HL-60/S4 treated with retinoic acid at 250 ng/mL for 4 days and 3 days (cell line): ENCODE results near the gene BPIFB1.

Source experiments
- in situ Hi-C: fragments of 300-500 bp; cut with MboI; formaldehyde crosslinking; loops from 2 replicates; pipeline ENCODE4 v1.7.0; 2022; ENCODE audit warnings: low sequenced_read_pairs

BPIFB1 gene

DNA sequence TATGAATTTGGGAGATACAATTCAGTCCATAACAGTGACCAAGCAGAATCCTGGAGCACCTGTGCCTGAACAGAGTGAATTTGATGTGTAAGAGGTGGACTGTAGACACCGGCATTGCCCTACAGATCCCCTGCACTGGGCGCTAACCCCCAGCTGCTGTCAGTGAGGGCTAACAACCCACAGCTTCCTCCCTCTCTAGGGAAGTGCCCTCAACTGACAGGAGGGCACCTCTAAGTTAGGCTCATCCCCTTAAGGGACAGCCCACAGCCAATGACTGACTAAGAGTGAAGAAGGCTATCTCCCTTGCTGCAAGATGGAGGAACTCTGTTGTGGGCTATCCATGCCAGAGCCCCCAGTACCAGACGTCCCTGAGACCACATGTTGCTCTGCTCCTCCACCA is 15.3 kb upstream of the BPIFB1 start:
- in situ Hi-C loops, result no loop called here

DNA sequence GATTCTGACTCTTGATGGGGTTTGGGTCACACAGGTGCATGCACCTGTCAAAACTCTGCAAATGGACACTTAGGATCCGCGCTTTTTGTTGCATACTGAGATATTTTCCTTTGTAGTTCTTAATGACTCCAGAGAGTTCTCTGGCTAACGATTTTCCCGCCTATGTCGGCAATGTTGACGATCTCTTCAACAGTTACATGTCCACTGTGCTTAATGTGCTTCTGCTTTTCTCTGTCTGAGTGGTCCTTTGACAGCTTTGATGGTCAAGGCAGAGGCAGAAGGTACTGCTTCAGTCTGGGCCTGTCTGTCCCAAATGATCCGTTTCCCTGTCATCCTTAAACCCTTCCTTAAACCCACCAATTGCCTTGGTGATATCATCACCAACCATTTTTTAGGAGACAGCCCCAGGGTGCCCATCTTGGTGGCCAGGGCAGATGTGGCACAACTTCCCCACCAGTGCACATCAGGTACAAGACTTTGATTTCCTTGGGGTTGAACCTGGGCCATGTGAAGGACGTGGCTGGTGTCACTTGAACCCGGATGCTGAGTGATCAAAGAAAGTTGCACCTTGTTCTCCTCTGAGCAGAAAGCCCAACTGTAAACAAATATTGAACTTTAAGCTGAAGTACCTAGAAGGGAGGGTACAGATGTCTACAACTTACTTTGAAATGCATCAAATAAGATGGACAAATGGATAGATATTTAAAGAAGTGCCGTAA is 10.7 kb upstream of the BPIFB1 start:
- in situ Hi-C loops, result no loop called here

DNA sequence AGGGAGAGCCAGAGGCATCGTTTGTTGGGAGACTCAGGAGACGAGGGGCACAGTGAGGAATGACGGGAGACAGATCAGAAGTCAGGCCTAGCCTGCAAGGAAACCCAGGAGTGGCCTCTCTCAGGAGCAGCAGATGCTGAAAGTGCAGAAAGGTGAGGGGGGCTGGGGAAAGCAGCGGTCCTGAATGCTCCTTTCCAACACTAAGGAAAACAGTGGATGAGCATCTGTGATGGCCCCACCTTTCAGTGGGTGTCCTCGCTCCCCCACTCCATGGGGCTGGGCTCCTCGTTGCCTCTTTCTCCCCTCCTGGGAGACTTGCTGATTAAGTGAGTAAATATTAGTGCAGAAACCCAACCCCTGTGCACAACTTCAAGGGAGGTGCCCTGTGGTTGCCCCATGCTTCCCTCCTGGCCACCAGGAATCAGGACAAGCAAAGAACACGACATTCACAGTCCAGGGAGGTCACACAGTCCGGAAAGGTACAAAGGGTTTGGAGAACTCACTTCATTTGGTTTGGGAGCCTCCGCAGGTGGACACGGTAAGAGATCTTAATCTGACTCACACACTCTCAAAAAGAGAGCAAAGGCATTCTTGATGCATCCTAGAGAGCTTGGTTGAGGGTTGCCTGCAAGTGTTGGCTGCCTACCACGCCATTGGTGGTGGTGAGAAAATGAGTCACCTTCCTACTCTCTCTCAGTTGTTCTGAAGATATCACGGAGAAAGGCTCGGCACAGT is 9.7 kb upstream of the BPIFB1 start:
- in situ Hi-C loops, result no loop called here

GRCh38 chr20:33275215-33275614 is 7.8 kb upstream of the BPIFB1 start:
- in situ Hi-C loops, result loop anchor here (25.0 kb wide), 1 partner anchor 363 kb away; no protein-coding TSS in a partner anchor

- in situ Hi-C loops, result loop anchor here (25.0 kb wide), 1 partner anchor 364 kb away; no protein-coding TSS in a partner anchor
Observed at GRCh38 chr20:33275871-33276270, 7.1 kb upstream of the BPIFB1 start.

- in situ Hi-C loops, result loop anchor here (25.0 kb wide), 1 partner anchor 364 kb away; no protein-coding TSS in a partner anchor
Observed at GRCh38 chr20:33276303-33277113, 6.5 kb upstream of the BPIFB1 start.

DNA sequence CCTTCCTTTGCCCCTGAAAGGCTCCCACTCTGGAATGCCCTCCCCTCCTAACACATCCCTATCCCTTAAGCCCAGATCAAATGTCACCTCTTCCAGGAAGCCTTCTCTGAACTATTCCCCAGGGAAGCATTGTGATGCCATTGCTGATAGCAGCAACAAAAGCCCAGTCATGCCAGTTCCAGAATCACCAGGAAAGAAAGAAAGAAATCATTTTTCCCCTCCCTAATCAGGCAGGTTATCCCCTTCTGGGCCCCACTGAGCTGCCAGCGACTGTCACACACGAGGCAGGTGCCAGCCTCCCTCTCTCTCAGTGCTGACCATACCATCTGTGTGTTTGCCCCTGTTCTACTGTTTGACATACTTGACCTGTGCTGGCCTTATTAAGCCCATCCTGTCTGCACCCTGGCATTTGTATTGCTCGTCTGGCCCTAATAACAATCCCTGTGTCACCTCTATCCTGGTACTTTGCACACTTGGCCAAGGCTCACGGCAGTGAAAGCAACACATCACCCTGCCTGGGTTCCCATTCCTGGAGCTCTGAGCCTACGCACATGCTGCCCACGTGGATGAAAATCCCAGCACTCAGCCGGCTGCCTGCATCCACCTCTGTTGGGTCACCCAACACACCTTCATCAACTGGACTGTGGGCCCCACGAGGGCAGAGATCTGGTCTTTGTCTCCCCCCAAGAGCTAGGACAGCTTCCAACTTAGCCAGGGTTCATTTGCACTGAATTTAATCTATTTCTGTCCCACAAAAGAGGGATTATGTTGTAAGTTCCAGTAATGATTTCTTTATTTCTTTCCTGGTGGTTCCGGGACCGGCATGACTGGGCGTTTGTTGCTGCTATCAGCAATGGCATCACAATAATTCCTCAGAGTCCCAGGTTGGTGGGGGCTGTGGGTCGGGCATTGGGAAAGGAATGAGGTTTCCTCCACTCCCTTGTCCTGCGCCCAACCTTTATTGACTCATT is 5.3 kb upstream of the BPIFB1 start:
- in situ Hi-C loops, result loop anchor here (25.0 kb wide), 1 partner anchor 365 kb away; no protein-coding TSS in a partner anchor

DNA sequence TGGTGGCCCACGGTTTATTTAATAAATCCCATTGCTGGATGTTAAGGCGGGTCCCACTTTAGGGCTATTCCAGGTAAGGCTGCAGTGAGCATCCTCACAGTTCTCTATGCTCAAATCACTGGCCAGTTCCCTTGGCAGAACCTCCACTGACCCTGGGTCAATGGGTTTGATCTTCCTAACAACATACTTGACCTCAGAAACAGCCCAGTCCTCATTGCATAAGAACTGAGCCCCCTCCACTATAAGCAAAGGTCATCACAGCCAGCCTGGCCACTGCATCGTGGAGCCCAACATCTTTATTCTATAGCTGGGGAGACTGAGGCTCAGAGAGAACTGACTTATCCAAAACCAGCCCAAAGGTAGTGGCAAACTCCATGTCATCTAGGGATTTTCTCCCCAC is 4.3 kb upstream of the BPIFB1 start:
- in situ Hi-C loops, result loop anchor here (25.0 kb wide), 1 partner anchor 366 kb away; no protein-coding TSS in a partner anchor

DNA sequence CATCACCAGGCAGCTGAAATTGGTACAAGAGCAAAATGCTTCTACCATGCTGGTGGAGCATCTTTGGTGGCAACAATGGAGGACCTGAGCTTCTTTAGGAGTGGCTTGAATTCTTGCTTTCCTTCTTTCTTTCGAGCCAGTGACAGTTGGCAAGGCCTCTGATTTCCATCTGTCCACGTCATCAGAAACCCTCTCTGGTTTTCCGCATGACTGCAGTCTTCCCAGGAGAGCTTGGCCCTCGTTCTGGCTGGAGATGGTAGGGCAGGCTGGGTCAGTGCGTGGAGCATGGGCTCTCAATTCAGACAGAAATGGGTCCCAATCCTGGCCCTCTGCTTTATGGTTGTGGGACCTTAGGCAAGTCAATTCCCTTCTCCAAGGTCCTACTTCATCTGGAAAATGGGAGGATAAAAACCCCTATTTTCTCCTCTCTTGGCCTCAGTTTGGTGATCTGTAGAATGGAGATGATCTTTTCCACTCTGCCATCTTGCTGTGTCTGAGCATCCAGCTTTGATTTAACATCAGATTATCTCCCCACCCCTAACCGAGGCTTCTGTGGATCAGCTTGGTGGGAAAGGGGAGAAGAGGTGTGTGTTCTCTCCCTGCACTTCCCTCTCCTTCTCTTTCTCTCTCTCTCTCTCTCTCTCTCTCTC is 3.6 kb upstream of the BPIFB1 start:
- in situ Hi-C loops, result loop anchor here (25.0 kb wide), 1 partner anchor 367 kb away; no protein-coding TSS in a partner anchor

DNA sequence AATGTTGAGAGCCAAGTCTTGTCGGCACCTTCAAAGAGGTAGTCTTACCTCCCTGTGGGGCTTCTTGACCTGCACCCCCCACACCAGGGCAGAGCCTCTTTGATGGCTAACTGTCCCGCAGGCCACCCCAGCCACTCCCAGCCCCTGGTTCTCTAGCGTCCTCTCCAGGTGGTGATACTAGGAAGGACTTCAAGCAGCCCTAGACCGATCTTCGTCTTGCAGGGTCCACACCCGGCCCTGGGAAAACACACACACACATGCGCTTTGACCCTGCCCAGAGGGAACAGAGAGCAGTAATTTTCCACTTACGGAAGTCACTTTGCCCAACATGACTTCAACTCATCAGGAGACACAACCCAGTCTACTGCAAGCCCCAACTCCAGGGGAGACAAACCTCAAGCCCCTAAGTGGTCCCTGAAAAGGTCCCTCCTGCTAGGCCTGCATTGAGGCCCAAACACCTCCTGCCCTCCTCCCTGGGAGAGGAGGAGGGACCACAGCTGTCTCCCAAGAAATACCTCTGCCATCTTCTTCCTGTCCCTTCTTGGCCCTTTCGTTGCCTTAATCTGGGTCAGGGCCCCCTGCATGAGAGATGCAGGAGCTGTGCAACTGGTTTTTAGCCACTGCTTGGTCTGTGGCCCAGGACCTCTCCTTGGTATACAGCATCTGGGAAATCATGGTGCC is 2.9 kb upstream of the BPIFB1 start:
- in situ Hi-C loops, result loop anchor here (25.0 kb wide), 1 partner anchor 368 kb away; no protein-coding TSS in a partner anchor

GRCh38 chr20:33280775-33281174 is 2.2 kb upstream of the BPIFB1 start:
- in situ Hi-C loops, result loop anchor here (25.0 kb wide), 1 partner anchor 368 kb away; no protein-coding TSS in a partner anchor

DNA sequence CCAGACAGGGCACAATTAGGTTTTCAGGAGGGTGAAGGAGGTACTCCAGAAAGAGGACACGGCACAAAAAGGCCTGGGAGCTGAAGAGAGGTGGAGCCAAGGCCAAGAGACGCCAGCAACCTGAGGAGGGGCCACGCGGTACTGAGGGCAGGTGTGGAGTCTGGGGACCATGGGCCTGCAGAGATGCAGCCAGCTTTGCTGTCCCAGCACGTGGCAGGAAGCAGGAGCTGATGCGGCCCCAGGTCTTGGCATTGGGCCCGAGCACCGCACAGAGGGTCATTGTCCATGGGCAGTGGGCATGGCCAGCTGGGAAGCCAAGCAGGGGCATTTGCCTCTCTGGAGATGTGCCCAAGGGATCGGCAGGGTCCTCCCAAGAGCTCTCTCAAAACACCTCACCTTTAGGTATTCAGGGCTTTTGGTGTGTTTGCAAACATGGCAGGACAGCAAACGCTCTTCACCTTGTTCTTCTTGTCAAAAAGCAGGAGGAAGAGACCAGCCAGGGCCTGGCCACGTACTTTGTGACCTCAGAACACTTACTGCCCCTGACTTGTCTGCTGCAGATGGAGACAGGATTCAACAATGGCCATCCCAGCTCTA is 1.4 kb upstream of the BPIFB1 start:
- in situ Hi-C loops, result loop anchor here (25.0 kb wide), 1 partner anchor 369 kb away; no protein-coding TSS in a partner anchor

- in situ Hi-C loops, result loop anchor here (25.0 kb wide), 1 partner anchor 370 kb away; no protein-coding TSS in a partner anchor
Observed at GRCh38 chr20:33282196-33282934, 649 bp upstream of the BPIFB1 start.

DNA sequence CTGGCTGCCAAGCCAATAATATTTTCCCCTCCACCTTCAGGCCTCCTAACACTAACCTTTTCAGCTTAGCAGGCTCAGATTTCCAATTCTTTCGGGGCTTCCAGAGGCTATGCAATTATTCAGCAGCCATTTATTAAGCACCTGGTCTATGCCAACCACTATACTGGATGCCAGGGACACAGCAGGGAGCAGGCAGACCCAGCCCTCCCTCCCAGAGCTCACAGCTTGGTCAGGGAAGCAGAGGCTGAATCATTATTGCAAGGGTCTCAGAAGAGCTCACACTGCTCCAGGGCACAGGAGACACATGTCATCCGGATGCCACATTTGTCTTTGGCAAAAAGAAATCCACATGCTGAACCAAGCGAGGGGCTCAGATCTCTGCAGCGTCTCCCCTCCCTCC is 1.3 kb downstream of the BPIFB1 start:
- in situ Hi-C loops, result loop anchor here (25.0 kb wide), 1 partner anchor 372 kb away; no protein-coding TSS in a partner anchor

DNA sequence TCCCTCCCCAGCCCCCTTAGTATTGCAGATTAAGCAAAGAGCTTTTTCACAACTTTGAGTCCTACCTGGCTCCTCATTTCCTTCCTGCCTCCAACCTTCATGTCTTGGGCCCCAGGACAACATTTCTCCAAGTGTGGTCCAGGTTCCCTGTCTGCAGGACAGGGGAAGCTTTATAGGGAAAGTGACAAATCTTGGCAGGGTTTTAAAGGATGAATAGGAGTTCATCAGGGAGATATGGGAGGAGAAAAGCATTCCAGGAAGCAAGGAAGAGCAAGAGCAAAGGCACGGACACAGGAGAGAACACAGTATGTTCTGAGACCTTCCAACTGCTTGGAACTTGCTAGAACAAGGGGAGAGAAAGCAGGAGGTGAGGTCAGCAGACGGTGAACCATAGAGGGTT is 1.9 kb downstream of the BPIFB1 start:
- in situ Hi-C loops, result loop anchor here (25.0 kb wide), 1 partner anchor 373 kb away; no protein-coding TSS in a partner anchor

GRCh38 chr20:33285861-33286495 is 3.0 kb downstream of the BPIFB1 start:
- in situ Hi-C loops, result loop anchor here (25.0 kb wide), 1 partner anchor 374 kb away; no protein-coding TSS in a partner anchor

DNA sequence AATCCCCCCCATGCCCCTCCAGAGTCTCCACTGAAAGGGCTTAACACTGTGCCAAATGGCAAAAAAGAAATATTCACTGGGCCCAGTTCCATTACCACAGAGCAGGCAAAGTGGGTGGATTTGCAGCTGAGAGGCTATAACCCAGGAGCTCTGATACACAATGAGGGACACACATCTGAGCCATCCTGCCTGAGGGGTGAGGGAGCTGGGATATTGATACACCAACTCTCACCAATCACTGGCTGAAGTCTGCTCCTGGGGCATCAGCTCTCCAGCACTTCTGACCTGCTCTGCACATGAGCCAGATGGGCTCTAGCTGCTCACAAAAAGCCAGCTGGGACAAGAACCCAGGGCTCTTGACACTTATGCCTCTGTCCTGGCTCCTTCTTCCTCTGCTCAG is 4.9 kb downstream of the BPIFB1 start:
- in situ Hi-C loops, result loop anchor here (25.0 kb wide), 1 partner anchor 376 kb away; no protein-coding TSS in a partner anchor
